ENCODE results near the gene SUGCT.

The SUGCT gene

DNA sequence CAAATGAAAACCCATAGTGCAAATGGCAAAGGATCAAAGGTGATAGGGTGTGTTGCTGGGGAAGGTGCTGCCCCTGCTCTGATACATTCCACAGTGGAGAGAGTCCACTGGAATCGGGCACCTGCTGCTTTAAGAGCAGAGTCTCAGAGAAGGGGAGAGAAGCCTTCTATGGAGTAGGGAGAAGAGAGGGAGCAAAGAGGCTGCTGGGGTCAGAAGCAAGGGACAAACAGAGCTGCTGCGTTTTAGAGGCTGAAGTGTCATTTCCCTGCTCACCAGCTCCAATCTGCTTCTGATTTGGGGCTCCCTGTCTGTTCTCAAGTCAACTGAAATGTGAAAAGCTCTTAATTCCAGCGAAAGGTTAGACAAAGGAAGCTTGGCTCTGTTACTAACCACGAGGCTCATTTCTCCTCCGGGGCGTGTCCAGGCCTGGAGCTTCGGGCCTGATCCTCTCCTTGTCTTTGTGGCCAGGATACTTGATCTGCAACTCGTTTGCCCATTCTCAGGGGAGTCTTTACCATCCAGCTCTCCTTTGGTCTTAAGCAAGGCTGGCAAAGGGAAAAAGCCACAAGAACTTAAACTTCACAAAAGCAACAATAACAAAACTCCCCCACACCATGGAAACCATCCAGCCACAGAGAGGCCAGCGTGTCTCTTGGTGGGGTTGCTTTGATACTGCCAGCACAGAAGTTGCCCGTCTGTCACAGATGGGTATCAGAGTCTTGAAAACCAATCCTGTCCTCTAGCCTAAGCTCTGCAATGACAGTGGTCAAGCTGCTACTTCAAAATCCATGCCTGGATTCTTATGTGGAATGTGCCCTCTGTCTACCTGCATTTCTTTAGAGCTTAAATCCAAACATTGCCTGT, 692.6 kb downstream of the SUGCT start:
- no peak for DNase-seq (ENCODE audit: low spot score)

- no peak for DNase-seq (ENCODE audit: low spot score)
Observed at GRCh38 chr7:40828686-40829600, 694.1 kb downstream of the SUGCT start.

DNA sequence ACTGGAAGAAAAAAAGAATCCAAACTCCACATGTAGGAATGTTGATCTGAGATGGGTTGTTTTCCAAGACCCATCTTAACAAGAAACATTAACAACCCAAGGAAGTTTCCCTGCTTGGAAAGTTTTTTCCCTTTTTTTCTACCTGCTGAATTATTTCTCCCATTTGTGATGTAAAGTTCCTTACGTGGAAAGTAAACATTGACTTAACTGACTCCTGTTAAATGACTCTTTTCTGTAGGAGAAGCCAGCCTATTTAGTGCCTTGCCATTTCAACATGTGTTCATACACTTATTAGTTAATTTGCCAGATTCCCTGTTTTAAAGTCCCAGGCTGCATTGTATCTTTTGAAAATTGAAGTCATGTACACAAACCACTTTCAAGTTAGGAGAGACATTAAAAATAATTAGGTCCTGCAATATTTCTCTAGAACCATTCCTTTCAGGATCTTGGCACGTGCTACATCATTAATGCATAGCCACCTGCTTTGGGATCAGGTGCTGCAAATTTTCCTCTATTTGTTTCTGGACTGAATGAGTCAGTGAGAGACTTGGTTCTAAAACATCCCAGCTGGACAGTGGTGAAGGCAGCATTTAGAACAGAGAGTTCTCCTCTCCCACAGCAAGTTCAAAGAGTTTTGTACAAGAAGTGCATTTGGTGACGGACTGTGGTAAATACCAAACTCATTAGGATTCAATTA, 698.5 kb downstream of the SUGCT start:
- no peak for DNase-seq (ENCODE audit: low spot score)

GRCh38 chr7:40833888-40834234, 699.1 kb downstream of the SUGCT start:
- DNase-seq (ENCODE audit: low spot score): peak; percentile 28

DNA sequence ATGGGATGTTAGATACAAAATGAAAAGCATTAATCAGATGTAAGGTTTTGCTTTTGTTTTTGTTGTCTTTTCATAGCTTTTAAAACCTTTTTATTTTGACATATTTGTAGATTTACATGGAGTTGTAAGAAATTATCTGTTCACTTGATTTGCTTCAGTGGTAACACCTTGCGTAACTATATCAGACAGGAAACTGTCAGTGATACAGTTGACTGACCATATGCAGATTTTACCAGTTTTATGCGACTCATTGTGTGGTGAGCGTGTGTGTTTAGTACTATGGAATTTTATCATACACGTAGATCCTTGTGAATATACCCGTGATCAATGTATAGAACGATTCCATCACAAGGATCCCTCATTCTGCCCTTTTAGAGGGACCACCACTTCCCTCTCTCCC, 701.4 kb downstream of the SUGCT start:
- no peak for DNase-seq (ENCODE audit: low spot score)

DNA sequence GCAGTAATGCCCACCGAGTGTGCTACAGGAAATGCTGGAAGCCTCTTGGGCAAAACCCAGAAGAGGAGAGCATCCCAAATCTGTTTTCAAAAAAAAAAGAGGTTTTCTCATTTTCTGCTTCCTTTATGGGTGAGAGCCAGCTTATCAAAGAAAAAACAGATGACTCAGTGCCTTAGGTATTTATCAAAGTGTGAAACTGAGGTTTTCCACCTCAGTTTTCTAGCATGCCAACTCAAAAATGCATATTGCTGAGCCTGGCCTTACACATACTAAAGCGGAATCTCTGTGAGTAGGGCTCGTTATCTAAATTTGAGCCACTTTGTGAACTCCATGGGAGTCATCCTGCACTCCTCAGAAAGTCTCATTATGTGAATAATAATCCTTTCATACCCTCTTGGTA, 705.1 kb downstream of the SUGCT start:
- DNase-seq (ENCODE audit: low spot score): no peak

GRCh38 chr7:40840990-40841389, 706.2 kb downstream of the SUGCT start:
- no peak for DNase-seq (ENCODE audit: low spot score)

DNA sequence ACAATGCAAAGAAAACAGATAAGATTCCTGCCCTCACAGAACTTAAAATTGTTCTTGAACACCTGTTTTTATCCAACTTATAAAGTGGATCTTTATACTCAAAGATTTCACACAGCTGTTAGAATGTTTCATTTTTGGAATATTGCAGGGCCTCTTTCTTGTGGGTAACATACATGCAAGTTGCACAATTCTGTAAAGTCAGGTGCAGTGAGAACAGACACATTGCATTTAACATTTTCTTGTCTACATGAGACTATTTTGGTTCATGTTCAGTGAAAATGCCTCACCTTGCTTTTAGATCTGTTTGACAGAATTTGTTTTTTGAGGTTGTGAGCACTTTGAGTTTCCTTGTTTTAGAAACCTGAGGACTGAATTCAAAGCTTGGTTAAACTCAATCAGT, 707.8 kb downstream of the SUGCT start:
- no peak for DNase-seq (ENCODE audit: low spot score)

DNA sequence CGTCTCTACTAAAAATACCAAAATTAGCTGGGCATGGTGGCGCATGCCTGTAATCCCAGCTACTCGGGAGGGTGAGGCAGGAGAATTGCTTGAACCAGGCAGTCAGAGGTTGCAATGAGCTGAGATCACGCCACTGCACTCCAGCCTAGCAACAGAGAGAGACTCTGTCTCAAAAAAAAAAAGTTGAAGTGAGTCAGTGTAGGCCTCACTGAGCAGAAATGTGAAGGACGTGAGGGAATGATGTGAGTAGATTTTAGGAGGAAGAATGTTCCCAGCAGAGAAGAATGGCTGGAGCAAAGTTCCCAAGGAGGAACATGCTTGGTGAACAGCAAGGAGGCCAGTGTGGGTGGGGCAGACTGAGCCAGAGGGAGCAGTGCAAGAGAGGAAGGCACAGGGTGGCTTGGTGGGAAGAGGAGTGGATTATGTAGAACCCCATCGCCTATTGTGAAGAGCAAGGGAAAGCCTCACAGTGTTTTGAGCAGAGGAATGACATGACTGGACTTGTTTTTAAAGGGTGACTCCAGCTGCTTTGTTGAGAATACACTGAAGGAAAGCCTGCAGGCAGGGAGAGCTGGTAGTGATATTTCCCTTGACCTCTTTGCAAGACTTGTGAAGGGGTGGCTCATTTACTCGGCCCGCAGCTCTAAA, 708.7 kb downstream of the SUGCT start:
- DNase-seq (ENCODE audit: low spot score): no peak

GRCh38 chr7:40845943-40846342, 711.1 kb downstream of the SUGCT start:
- DNase-seq (ENCODE audit: low spot score): no peak

- no peak for DNase-seq (ENCODE audit: low spot score)
Observed at GRCh38 chr7:40847921-40848320, 713.1 kb downstream of the SUGCT start.

DNA sequence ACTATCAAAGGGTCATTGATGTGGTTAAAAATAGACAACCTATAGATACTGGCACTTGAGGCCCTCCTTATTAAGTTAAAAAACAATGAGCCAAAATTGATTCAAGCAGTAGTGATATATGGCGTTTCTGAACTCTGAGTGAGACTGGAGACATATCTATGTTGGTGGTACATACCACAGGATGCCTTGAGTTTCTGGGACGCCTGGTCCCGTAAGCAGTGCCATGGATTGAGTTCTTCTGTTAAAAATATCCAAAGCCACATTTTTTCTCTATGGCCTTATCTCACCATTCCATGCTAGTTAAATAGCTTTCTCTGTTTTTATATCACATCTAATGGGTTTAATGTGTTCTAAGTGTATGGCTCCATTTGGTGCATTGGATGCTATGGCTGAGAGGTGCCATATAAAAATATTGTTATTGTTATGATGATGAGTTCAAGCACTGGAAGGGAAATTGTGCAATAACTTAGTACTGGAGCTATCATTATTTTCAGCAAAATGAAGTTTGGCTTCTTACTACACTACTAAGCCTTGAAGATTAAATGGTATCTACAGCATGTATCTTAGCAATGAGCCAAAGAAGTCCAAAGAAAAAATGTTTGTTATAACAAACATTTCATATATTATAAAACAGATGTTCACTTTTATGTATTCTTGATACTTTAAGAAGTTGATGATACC, 713.9 kb downstream of the SUGCT start:
- DNase-seq (ENCODE audit: low spot score): no peak

- DNase-seq (ENCODE audit: low spot score): peak; percentile 7
Observed at GRCh38 chr7:40850017-40850416, 715.2 kb downstream of the SUGCT start.

GRCh38 chr7:40851001-40851400, 716.2 kb downstream of the SUGCT start:
- no peak for DNase-seq (ENCODE audit: low spot score)

- DNase-seq (ENCODE audit: low spot score): no peak
Observed at GRCh38 chr7:40859076-40859475, 724.3 kb downstream of the SUGCT start.

DNA sequence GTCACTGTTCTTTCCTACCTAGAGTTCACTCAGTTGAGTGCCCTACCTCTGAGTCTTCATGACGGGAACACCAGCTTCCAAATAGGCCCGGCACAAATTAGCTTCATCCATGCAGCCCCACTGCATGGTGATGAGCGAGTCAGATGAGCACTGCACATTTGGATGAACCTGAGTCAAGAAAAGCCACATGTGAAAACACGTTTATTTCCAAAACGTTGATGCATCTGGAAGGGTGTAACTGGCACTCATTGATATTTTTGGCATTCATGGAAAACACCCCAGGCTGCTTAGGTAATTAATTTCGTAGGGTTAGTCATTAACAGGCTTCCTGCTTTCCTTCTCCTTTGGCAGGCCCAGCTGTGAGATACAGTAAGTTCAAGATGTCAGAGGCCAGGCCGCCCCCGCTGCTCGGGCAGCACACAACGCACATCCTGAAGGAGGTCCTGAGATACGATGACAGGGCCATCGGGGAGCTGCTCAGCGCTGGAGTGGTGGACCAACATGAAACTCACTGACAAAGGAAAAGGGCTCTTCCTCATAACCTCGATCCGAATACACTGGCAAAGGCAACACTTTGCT, 725.2 kb downstream of the SUGCT start:
- DNase-seq (ENCODE audit: low spot score): no peak

DNA sequence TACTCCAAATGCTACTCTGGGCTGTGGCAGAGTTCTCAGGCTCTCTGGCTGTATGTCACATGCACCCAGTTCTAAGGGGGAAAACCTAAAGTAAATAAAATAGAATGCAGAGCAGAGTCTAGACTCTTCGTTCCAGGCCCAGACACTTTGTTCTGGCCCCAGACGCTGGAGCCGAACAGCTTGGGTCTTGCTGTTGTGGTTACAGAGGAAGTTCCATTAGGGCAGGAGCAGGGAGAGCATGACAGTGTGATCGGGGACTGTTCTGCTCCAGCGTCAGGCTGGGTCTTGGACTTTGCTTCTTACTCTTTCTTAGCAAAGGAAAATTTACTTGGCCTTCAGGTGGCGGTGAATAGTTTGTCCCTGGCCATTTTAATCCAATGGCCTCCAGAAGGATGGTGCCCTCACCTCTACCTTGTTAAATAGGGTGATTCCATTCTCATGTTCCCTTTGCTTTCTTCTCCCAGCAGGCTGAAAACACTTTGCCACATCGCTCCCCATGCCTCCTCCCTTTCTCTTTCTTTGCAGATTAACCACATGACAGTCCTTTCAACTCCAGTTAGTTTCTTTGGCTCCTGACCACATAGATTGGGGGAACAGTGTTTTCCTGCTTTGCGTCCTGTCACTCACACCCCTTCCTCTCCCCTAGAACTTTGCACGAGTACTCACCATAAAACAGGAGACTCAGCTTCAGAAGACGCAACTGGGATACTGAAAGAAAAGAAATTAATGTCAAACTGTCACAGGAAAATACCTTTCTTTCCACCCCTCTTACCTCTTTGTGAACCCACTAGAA, 730.8 kb downstream of the SUGCT start:
- no peak for DNase-seq (ENCODE audit: low spot score)

DNA sequence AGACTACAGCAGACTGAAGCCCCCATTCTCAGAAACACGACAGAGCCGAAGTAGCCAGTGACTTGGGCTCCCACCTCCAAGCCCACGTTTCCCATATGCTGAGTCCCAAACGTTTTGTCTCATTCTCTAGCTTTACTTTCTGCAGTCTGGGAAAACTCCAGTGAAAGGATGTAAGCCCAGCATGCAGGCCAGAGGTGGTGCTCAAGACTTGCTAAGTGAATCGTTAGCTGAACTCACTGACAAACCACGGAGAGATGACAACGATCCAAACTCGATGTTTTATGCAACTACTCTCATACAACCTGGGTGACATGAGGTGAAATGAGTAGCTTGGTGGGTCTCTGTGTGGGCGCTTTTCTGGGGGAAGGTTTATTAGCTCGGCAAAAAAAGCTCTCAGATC, 731.8 kb downstream of the SUGCT start:
- DNase-seq (ENCODE audit: low spot score): no peak

GRCh38 chr7:40870108-40870507, 735.3 kb downstream of the SUGCT start:
- DNase-seq (ENCODE audit: low spot score): no peak

DNA sequence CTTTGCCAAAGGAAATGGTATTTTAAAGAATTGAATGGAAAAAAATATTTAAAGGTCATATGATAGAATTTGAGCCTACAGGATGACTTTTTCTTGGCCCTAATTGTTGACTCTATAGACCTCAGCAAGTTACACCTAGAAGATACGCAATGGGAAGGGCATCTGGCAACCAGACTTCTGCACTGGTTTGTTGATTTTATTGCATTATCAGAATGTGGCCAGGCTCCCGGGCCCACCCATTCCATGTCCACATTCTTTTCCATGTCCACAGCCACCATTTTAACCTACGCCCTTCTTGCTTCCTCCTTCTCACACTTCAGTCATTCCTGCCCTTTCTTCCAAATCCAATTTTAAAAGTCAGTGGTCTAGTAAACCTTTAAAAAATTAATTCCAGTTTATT, 738.4 kb downstream of the SUGCT start:
- DNase-seq (ENCODE audit: low spot score): no peak

Data from AG08396 (cell line).